NCI-H146 treated with DMSO at 0.1 percent for 48 hours (cell line): Measurements from ENCODE around the gene VPS37B.

Experiments used
- DNase-seq: peaks from one replicate; lab custom pipeline; 2025; ENCODE audit not compliant: unreplicated experiment; lab: John Stamatoyannopoulos, UW

The VPS37B gene

DNA sequence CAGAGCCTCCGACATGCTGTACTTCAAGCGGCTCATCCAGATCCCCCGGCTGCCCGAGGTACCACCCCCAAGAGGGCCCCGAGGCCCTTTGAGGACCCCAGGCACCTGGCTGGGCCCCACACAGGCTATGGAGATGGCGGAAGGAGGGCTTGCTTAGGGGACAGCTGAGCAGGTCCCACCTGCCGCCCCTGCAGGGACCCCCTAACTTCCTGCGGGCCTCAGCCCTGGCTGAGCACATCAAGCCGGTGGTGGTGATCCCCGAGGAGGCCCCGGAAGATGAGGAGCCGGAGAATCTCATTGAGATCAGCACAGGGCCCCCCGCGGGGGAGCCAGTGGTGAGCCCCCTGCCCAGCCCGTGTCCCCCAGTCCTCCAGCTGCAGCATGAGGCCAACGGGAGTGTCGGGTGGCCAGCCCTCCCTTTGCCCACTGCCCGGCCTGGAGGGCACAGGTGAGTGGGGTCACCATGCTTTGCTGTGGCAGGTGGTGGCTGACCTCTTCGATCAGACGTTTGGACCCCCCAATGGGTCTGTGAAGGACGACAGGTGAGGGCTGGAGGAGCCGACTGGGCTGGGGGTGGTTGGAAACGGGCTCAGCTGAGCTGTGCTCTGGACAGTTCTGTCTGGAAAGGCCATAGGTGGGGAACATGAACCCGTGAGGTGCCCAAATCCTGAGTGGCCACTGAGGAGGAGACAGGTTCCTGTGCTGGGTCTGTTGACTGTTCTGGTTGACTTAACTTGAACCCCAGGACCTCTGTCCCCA is 40.7 kb downstream of the VPS37B start:
- DNase-seq = no peak

DNA sequence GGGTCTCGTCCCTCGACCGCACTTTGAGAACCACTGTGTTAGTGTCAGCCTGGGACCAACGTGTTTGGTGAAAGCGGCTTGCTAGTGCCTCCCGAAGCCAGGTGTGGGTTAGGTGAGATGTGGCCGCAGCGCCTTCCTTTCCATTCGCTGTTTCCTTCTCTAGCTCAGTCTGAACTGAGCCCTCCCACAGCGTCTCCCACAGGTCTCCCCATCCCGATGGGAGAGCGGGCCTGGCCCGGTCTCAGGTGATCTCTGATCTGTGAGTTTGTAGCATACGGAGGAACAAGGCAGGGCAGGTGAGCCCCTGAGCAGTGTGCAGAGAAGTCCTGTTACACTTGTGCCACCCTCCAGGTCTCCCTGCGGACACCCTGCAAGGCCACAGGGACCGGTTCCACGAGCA is 41.4 kb downstream of the VPS37B start:
- no peak for DNase-seq

DNA sequence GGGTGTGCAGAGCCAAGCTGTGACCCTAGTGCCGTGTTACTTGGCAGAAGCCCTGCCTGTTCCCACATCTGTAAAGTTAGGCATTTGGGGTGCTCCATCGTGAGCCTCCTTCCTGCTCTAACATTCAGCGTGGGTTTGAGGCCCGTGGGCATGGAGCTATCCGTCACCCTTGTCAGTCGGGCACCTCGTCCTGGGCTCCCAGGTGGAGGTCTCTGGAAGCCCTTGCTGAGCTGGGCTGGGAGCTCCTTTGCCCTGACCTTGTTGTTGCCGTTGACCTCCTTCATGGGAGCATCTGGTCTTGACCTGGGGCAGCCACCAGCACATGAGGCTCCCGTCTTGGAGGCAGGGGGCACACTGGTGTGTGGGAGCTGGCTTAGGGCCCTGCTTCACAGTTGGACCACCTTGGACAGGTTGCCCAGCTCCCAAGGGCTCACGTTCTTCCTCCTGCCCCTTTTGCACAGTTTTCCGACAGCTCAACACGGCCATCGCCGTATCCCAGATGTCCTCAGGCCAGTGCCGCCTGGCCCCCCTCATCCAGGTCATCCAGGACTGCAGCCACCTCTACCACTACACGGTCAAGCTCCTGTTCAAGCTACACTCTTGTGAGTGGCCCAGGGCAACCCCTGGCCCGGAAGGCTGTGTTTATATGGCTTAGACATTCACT is 42.2 kb downstream of the VPS37B start:
- DNase-seq = no peak

DNA sequence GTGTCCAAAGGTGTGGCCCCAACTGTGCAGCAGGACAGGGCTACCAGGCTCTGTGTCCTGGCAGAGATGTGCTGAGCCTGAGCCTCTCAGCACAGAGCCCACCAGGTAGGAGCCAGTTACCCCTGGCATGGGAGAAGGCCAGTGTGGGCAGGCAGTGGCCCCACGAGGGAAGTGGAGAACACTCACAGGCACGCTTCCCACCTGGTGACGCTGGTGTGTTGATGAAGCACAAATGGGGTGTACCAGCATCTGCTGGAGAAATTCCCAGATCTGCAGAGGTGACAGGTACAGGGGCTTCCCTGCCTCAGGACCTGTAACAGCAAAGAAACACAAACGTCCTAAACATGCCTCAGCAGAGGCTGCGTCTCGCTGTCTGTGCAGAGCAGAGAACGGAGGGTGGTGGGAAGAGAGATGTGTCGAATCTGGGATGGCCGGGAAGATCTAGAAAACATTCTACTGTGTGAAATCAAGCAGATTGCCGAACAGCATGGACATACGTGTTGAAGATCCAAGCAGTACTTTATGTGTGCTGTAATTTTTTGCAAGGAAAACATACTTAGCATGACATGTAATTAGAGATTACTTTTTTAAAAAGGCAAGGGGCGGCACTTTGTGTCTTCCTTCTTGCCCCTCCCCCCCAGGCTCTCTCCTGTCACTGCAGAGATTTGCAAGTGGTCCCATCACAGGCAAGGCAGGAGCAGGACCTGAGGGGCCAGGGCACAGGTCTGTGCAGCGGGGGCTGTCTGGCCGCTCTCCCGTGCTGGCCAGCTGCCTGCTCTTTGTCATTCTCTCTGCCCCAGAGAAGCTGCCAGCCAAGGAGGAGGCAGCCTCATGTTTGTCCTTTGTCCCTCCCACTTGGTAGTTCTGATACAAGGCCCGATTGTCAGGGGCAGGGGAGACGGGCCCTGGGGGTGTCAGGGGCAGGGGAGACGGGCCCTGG is 43.3 kb downstream of the VPS37B start:
- no peak for DNase-seq

DNA sequence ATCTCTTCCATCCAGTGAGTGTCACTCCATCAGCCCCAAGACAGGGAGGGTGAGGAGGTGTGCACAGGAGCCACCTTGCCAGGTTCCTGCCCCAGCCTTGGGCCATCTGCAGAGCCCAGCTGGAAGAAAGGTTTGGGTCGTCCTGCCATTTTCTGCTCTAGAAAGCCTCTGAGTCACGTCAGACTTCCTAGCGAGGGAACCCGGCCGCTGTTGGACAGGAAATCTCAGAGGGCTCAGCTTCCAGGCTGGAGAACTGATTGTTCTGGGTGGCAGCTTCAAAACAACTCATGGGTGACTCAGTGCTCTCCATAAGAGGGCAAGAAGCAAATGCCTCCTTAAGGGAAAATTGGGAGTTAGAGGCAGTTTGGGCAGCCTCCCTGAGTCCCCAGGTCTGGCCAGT is 44.1 kb downstream of the VPS37B start:
- no peak for DNase-seq

DNA sequence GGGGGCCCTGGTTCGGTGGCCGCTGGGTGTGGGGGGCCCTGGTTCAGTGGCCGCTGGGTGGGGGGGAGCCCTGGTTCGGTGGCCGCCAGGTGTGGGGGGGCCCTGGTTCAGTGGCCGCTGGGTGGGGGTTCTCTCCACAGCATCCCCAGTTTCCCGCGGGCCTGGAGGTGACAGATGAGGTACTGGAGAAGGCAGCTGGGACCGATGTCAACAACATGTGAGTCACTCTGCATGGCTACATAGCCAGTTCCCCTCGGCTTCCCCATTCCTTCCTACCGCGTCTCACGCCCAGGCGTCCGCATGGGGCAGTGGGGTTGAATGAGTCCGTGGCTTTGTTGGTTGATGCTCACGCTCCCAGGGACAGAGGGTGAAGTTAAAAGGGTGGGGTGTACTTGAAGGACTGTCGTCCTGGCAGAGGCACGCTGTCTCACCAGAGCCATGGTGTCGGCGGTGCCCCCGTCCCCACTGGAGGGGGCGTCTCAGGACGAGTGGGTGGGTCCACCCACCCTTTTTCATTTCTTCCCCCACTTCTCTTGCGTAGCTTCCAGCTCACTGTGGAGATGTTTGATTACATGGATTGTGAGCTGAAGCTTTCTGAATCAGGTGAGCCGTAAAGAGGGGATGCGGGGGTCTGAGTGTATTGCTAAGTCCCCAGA is 45.1 kb downstream of the VPS37B start:
- no peak for DNase-seq

DNA sequence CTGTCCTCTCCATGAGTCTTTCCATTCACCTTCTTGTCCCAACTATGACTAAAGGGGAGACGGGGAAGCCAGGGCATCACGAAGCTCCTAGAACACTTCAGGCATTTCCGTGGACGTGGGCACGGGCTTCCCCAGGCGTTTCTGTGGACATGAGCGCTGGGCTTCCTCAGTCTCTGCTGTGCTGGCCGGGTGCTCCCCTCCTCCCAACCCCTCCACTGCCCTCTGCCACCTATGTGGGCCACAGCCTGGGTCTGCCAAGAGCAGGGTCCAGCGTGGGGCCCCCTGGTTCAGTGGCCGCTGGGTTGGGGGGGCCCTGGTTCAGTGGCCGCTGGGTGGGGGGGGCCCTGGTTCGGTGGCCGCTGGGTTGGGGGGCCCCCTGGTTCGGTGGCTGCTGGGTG is 45.9 kb downstream of the VPS37B start:
- DNase-seq = no peak

DNA sequence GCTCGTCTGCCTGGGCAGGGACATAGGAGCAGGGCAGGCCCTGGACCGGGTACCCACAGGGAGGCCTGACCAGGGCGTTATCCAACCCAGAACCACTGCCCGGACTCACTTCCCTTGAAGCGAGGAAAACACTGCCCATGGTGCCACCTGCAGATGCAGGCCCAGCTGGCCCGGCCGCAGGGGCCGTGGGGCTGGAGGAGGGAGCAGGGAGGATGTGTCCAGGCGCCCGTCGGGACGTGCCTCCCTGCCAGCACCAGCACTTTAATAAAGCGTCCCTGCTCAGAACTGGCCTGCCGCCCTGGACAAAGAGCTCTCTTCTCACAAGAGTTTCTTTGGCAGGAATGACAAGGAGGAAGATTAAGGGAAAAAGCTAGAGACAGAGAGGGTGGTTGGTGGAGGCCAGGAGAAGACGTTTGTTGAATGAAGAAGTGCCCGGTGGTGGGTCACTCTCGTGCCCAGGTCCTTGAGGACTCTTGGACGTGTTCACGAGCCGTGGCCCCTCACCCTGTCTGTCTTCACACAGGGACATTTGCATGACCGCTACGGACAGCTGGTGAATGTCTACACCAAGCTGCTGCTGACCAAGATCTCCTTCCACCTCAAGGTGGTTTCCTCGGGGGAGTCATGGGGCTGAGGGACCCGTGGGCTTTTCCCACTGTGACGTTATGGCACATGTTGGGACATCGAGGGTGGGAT is 46.4 kb downstream of the VPS37B start:
- no peak for DNase-seq

DNA sequence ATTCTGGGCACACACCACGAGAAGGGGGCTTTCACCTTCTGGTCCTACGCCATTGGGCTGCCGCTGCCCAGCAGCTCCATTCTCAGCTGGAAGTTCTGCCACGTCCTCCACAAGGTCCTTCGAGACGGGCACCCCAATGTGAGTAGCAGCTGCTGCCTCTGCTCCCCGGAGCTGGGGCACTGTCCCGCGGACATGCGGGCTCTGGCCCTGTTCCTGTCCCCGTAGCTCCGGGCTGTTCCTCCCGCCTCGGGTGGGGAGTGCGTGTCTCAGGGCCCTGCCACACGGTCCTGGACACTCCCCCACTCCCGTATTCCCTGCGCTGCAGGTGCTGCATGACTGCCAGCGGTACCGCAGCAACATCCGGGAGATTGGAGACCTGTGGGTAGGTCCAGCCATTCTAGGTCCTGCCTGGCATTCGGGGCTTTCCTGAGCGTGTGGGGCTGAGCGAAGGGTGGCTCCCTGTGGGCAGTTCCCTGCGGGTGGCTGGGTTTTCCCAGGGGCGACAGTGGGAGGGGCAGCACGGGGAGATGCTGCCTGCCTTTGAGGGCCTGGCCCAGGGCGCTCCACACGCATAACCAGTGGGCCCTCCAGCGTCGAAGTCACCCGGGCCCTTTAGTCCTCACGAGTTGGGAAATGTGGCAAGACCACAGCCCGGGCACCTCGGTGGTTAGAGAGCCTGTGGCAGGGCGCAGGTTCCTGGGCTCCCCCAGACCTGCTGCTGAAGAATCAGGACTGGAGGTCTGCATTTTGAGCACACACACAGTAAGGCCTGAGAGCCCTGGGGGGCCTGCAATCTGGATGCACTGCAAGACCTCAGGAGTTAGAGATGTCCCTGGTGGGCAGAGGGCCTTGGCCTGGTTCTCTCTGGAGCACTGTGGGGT is 47.2 kb downstream of the VPS37B start:
- DNase-seq = no peak

DNA sequence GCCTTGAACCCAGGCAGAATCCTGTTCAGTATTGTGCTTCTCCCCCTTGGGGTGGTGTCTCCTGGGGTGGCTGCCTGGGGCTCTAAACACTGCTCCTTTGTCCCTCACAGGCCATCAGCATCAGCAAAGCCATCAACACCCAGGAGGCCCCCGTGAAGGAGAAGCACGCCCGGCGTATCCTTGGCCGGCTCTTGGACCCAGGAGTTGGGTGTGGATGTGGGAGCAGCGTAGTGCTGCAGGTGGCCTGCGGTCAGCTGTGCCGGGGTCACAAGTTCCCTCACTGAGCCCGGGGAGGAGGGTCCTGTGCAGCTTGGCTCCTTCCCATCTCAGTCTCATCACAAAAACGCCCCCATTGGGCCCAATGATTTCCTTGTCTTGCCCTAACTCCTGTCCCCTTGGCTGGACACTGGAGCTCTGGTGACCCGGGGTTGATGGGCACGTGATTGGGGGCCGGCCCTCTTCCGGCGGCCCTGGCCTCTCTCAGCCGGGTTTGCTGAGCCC is 48.0 kb downstream of the VPS37B start:
- no peak for DNase-seq

DNA sequence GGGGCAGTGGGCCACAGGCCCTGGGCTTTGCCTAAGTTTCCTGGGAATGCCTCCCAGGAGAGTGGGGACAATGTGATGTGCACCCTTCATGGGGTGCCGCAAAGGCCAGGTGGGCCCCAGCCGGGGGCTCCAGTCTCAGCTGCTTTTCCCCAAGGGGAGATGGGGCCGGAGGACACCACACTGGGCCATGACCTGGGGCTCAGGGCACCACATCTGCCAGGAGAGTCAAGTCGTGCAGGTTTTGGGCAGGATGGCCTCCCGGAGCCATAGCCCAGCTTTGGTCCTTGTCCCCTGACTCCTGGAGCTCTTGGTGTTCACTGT is 48.4 kb downstream of the VPS37B start:
- DNase-seq = no peak

DNA sequence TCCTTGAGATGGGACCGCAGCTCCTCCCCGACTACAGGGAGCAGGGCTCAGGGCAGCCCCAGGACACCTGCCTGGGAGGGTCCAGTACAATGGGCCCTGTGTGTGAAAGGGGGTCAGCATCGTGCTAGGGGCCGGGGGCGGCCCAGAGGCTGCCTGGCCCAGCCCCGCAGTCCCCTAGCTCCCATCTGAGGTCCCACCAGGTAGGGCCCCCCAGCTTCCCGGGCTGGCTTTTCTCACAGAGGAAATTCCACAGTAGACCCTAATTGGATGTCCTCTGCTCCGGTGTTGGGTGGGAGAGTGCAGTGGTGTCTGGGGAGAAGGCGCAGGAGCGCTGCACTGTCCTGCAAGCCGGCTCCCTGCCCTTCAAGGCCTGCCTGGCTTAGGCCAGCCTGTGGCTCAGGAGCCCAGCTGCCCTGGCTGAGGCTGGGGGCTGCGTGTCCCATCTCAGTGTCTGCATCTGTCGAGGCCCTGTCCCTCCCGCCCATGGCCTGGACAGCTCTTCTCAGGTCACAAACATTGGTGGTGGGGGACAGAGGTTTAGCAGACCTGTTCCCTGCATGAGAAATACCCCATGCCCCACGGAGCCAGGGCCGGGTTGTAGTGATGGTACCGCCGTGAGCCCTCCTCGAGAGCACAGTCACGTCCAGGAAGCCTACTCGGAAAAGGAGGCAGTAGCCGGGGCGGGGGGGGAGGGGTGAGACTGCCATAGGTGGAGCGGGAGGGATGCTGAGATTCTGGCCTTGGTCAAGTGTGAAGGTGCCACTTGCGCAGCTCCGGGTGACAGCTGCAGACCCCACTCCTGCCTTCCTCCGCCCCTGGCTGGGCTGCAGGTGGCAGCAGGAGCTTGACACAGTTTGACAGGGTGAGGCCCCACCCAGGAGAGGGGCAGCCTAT is 49.1 kb downstream of the VPS37B start:
- no peak for DNase-seq

DNA sequence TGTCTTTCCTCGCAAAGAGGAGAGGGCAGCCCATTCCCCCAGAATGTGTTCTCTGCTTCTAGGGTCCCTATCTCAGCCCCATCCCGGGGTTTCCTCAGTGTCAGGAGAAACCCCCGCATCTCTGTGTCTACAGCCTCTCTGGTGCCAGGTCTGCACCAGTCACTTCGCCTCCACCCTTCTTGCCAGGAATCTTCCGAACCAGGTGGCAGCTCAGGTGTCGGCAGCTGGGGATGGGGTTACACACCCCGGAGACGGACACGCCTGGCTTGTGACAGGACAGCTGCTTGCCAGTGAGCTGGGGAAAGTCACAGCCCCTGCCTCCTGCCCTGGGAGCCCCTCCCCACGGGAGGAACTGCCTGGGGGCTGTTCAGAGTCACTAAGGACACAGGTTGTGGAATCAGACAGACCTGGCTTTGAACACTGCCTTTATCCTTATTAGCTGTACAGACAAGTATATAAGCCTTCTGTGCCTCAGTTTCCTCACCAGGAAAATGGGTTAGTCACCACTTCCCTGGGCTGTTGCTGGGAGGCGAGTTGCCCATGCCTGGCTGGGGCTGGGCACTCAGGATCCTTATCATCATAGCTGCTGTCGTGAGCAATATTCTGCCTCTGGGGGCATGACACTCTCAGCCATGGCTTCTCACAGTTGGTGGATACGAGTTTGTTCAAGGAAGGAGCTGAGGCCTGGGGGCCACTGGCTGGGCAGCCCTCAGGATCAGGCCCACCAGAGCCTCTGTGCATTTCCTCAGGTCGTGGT is 49.9 kb downstream of the VPS37B start:
- no peak for DNase-seq

DNA sequence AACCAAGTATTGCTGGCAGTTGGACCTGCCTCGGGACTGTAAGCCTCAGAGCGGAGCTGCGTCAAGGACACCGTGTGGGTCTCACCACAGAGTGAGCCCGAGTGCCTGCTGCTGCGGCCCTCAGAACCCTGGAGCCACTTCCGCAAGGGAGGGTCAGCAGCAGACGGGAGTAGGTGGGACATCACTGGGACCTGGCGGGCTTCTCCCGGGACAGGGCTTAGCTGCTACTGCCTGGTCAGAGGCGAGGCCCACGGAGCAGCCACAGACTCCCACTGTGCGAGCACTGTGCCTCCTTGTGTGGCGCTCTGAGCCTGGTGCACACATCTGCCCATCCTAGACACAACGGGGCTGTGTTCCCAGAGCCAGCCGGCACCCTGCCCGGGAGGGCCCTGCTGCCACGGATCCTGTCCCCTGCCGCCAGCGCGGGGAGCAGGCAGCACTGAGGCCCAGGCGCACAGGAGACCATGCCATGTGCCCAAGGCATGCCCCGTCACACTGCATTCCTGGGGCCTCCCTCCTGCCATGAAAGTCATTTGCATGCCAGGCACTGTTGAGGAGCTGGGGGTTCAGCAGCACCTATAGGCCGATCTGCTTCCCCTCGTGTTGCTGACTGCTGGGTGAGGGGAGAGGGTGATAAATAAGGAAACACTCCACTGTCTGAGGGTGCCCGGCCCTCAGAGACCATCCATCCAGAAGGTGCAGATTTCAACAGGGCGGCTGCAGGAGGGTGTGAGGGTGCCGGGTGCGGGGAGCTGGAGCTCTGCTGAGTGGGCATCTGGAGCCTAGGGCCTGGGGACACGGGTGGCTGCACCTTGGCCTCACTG is 50.7 kb downstream of the VPS37B start:
- no peak for DNase-seq

DNA sequence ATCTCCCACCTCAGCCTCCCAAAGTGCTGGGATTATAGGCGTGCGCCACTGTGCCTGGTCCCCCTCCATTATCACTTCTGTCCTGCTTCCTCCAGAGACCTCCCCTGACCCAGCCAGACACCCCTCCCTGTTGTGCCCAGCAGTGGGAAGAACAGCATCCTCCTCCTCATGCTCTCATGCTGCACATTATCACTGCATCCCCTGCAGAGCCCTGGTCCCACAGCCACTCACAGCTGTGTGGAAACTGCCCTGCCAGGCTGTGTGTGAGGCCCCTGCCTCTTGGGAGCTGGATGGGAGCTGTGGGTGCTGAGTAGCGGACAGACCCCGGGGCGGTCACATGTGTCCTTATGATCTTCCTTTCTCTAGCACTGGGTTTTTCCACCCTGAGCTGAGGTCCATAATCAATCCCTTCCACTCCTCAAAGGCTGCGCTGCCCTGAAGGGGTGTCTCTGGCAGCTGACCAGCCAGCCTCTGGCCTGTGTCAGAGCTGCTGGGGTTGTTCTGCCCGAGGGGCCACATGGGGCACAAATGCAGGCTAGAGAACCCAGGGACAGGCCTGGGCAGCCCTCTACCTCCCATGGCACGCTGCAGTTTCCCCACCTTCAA is 51.5 kb downstream of the VPS37B start:
- DNase-seq = no peak

DNA sequence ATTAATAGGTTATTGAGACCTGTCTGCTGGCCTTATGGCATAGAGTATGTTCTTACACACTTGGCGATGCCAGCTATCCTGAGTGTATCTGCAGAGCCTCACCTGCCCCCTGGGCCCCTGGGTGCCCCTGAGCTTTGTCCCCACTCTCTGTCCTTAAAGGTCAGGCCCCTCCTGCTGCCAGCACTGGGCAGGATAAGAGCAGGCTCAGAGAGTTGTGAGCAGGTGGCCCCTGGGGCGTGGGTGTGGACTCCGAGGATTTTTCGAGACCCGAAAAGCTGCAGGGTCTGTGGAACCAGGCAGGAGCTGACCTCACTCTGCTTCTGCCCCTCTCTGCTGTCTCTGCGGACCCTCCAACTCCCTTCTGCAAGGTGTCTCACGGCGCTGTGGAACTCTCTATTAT is 52.5 kb downstream of the VPS37B start:
- DNase-seq = no peak
